Calu3 (cell line): ENCODE results near the gene MIB1. TPM values are rescaled to one million over a fixed set of nuclear protein-coding genes. Genes with fewer than 3 reads are reported as not detected.

Experiments used
- BruUV-seq: library from RNA; stranded (reverse); fragments of 400-500 nt; replicated peaks from 2 replicates; lab custom pipeline; 2021; lab: Mats Ljungman, UMichigan
- CTCF ChIA-PET: fragments of 300-600 bp; sonication (Branson Sonifier 250); formaldehyde crosslinking; loops from one replicate; lab custom pipeline; 2022; ENCODE audit warnings: antibody characterized with exemption; lab: Charles Lee
- DNase-seq: peaks from one replicate; pipeline ENCODE4 v3.0.0; 2022
- H3K27ac Mint-ChIP-seq: one replicate; pipeline ENCODE4 v1.8.0; 2022; ENCODE audit warnings: mixed read lengths; ENCODE audit not compliant: unreplicated experiment
- H3K27me3 Mint-ChIP-seq: one replicate; pipeline ENCODE4 v1.8.0; 2022; ENCODE audit warnings: mixed read lengths; ENCODE audit not compliant: unreplicated experiment
- H3K36me3 Mint-ChIP-seq: one replicate; pipeline ENCODE4 v1.8.0; 2022; ENCODE audit warnings: mild to moderate bottlenecking, moderate library complexity, mixed read lengths; ENCODE audit not compliant: insufficient read depth, unreplicated experiment
- H3K4me1 Mint-ChIP-seq: one replicate; pipeline ENCODE4 v1.8.0; 2022; ENCODE audit warnings: mild to moderate bottlenecking, low read depth, mixed read lengths; ENCODE audit not compliant: unreplicated experiment
- H3K4me3 Mint-ChIP-seq: one replicate; pipeline ENCODE4 v1.8.0; 2022; ENCODE audit warnings: mild to moderate bottlenecking, low read depth, moderate library complexity, mixed read lengths; ENCODE audit not compliant: unreplicated experiment
- H3K9me3 Mint-ChIP-seq: one replicate; pipeline ENCODE4 v1.8.0; 2022; ENCODE audit warnings: low read depth, mixed read lengths; ENCODE audit not compliant: unreplicated experiment
- CTCF ChIP-seq: fragments of 200-600 bp; IDR thresholded peaks from one replicate; pipeline ENCODE4 v1.8.0; 2022; ENCODE audit warnings: antibody characterized with exemption; ENCODE audit not compliant: unreplicated experiment
- intact Hi-C: fragments of 100-400 bp; cut with micrococcal nuclease; formaldehyde crosslinking; loops from one replicate; pipeline ENCODE4 v1.10.0; 2022; ENCODE audit not compliant: unreplicated experiment
- total RNA-seq: library from RNA; stranded (reverse); gene quantifications from 2 replicates; pipeline ENCODE4 v1.2.3, GENCODE V29; 2022

The MIB1 gene
- total RNA-seq, 1 experiment from 2014 or later, result 33.6 TPM

GRCh38 chr18:21759836-21760235 lies 19.2 kb downstream of the MIB1 start:
- intact Hi-C loops, result loop anchor here (5.0 kb wide), 1 partner anchor 42 kb away; no protein-coding TSS in a partner anchor
- peaks cover 9% of the 10 kb centered on the region for H3K4me1 Mint-ChIP-seq
- no peak for DNase-seq
- no peak for TF ChIP-seq CTCF
- H3K4me3 Mint-ChIP-seq, result no peak overlapping the region
- no peaks in the 10 kb centered on the region for H3K36me3 Mint-ChIP-seq
- H3K27ac Mint-ChIP-seq, result no peak overlapping the region
- no TSS peak for BruUV-seq
- no peaks in the 10 kb centered on the region for H3K27me3 Mint-ChIP-seq
- CTCF ChIA-PET, result no interaction called here
- no peaks in the 10 kb centered on the region for H3K9me3 Mint-ChIP-seq

GRCh38 chr18:21760321-21760720 lies 19.7 kb downstream of the MIB1 start:
- BruUV-seq, result no TSS peak
- Mint-ChIP-seq H3K4me1 (peaks cover 9% of the 10 kb centered on the region), H3K27ac (no peak overlapping the region), H3K27me3 (no peaks in the 10 kb centered on the region), H3K36me3 (no peaks in the 10 kb centered on the region), H3K9me3 (no peaks in the 10 kb centered on the region), H3K4me3 (no peak overlapping the region)
- no peak for DNase-seq
- intact Hi-C loops, result loop anchor here (5.0 kb wide), 1 partner anchor 42 kb away; no protein-coding TSS in a partner anchor
- TF ChIP-seq CTCF, result no peak
- CTCF ChIA-PET, result no interaction called here

- DNase-seq, result no peak
- no peaks in the 10 kb centered on the region for H3K9me3 Mint-ChIP-seq
- no peak overlapping the region for H3K4me3 Mint-ChIP-seq
- CTCF ChIA-PET, result no interaction called here
- peaks cover 9% of the 10 kb centered on the region for H3K4me1 Mint-ChIP-seq
- BruUV-seq, result no TSS peak
- intact Hi-C loops, result loop anchor here (5.0 kb wide), 1 partner anchor 41 kb away; no protein-coding TSS in a partner anchor
- H3K27ac Mint-ChIP-seq, result no peak overlapping the region
- no peaks in the 10 kb centered on the region for H3K36me3 Mint-ChIP-seq
- no peaks in the 10 kb centered on the region for H3K27me3 Mint-ChIP-seq
- TF ChIP-seq CTCF, result no peak
Observed at GRCh38 chr18:21761471-21762115, 21.0 kb downstream of the MIB1 start.

- no peaks in the 10 kb centered on the region for H3K9me3 Mint-ChIP-seq
- CTCF ChIA-PET, result no interaction called here
- no peak overlapping the region for H3K4me3 Mint-ChIP-seq
- no peak overlapping the region for H3K27ac Mint-ChIP-seq
- no TSS peak for BruUV-seq
- no peaks in the 10 kb centered on the region for H3K36me3 Mint-ChIP-seq
- H3K27me3 Mint-ChIP-seq, result no peaks in the 10 kb centered on the region
- DNase-seq, result no peak
- no peak for TF ChIP-seq CTCF
- intact Hi-C loops, result loop anchor here (5.0 kb wide), 1 partner anchor 40 kb away; no protein-coding TSS in a partner anchor
- H3K4me1 Mint-ChIP-seq, result peaks cover 9% of the 10 kb centered on the region
Observed at GRCh38 chr18:21762181-21762772, 21.7 kb downstream of the MIB1 start.
